Thyroid gland (tissue), 4 donors: ENCODE results near the gene PPIP5K1.

Experiments used
- CTCF ChIP-seq, 6 experiments: fragments of 200-600 bp in 3 of 6; fragments of 450-650 bp in 3 of 6; sonication (generic) in 3 of 6; IDR thresholded peaks; one replicate each; pipeline ENCODE4 v1.5.1; 2016 to 2019; ENCODE audit warnings: antibody characterized with exemption in 6 of 6, mild to moderate bottlenecking in 2 of 6, inconsistent platforms in 1 of 6, moderate library complexity in 1 of 6
- POLR2A ChIP-seq, 2 donors: fragments of 450-650 bp; IDR thresholded peaks; one replicate each; pipeline ENCODE4 v1.6.1; 2017; ENCODE audit warnings: antibody characterized with exemption in 2 of 2, mild to moderate bottlenecking in 2 of 2, moderate library complexity in 1 of 2

GRCh38 chr15:43552986-43553385 lies 37.0 kb downstream of the PPIP5K1 start:
- TF ChIP-seq CTCF (IDR thresholded peaks at IDR 0.05) (no peak), POLR2A (IDR thresholded peaks at IDR 0.05) (no peak)
